ENCODE data around the gene BRCA2. TPM values are rescaled to one million over a fixed set of nuclear protein-coding genes. Genes with fewer than 3 reads are reported as not detected.

Gene BRCA2
- total and polyA plus RNA-seq, 3 donors from 2014 or later = 4.9 to 19.4 (median 13.6) TPM

GRCh38 chr13:32427852-32428580, 112.7 kb downstream of the BRCA2 start, which contains the start of gene N4BP2L1:
Gene N4BP2L1, minus strand, starts transcription at chr13:32428130. Its CDS starts 48 bp downstream, at chr13:32428082.
- TF ChIP-seq CTCF (IDR thresholded peaks at IDR 0.05) (no peak), POLR2A (IDR thresholded peaks at IDR 0.05) (peak; percentile 41)
- H3K4me1 ChIP-seq = peaks cover 7% of the 10 kb centered on the region
- peak within 1 kb of the TSS; percentile 93 to 94 for H3K27ac ChIP-seq
- H3K36me3 ChIP-seq (ENCODE audit: low read depth, missing control alignments) = no peaks in the 10 kb centered on the region
- peak; percentile 82 for DNase-seq
- intact Hi-C loops (cut with DNase I; ENCODE audit: low total_unique reads) = no loop called here
- H3K9me3 ChIP-seq = no peaks in the 10 kb centered on the region
- WGBS, 2 donors = 0 to 2% methylated on average over 11 to 37 of the region's 40 CpGs
- H3K4me3 ChIP-seq = peak within 1 kb of the TSS; percentile 81
- H3K27me3 ChIP-seq = no peaks in the 10 kb centered on the region

- Histone ChIP-seq H3K27me3 (no peaks in the 10 kb centered on the region), H3K9me3 (no peaks in the 10 kb centered on the region), H3K4me3 (peak overlapping the region; percentile 81), H3K27ac (peak overlapping the region; percentile 93 to 94), H3K36me3 (ENCODE audit: low read depth, missing control alignments) (no peaks in the 10 kb centered on the region), H3K4me1 (peaks cover 7% of the 10 kb centered on the region)
- TF ChIP-seq CTCF (IDR thresholded peaks at IDR 0.05) (no peak), POLR2A (IDR thresholded peaks at IDR 0.05) (no peak)
- no peak for DNase-seq
- intact Hi-C loops (cut with DNase I; ENCODE audit: low total_unique reads) = no loop called here
- WGBS, 2 donors = 28 to 32% methylated on average over 9 of the region's 9 CpGs
Observed at GRCh38 chr13:32428581-32429432, 113.5 kb downstream of the BRCA2 start.

GRCh38 chr13:32429433-32429909, 114.2 kb downstream of the BRCA2 start:
- intact Hi-C loops (cut with DNase I; ENCODE audit: low total_unique reads) = no loop called here
- peak overlapping the region in 1 of 2 donors; percentile 94 for H3K27ac ChIP-seq
- no peak for TF ChIP-seq POLR2A (IDR thresholded peaks at IDR 0.05)
- no peak for TF ChIP-seq CTCF (IDR thresholded peaks at IDR 0.05)

GRCh38 chr13:32430018-32430747, 114.9 kb downstream of the BRCA2 start:
- no peak for TF ChIP-seq CTCF (IDR thresholded peaks at IDR 0.05)
- TF ChIP-seq POLR2A (IDR thresholded peaks at IDR 0.05) = no peak
- intact Hi-C loops (cut with DNase I; ENCODE audit: low total_unique reads) = no loop called here
- H3K27ac ChIP-seq = no peak overlapping the region
- DNase-seq = no peak
- no peaks in the 10 kb centered on the region for H3K27me3 ChIP-seq
- H3K36me3 ChIP-seq (ENCODE audit: low read depth, missing control alignments) = no peaks in the 10 kb centered on the region
- H3K4me3 ChIP-seq = no peak overlapping the region
- 73 to 77% methylated on average over 6 of the region's 6 CpGs for WGBS, 2 donors
- H3K4me1 ChIP-seq = peaks cover 7% of the 10 kb centered on the region
- no peaks in the 10 kb centered on the region for H3K9me3 ChIP-seq

More at GRCh38 chr13:32429433-32429909, 114.2 kb downstream of the BRCA2 start:
- peaks cover 7% of the 10 kb centered on the region for H3K4me1 ChIP-seq
- H3K9me3 ChIP-seq = no peaks in the 10 kb centered on the region
- DNase-seq = no peak
- no peaks in the 10 kb centered on the region for H3K36me3 ChIP-seq (ENCODE audit: low read depth, missing control alignments)
- H3K27me3 ChIP-seq = no peaks in the 10 kb centered on the region
- H3K4me3 ChIP-seq = no peak overlapping the region
- WGBS, 2 donors = 87 to 92% methylated on average over 6 of the region's 6 CpGs

Measured in testis (tissue), 3 donors.